Astrocyte (in vitro differentiated cells and primary cell): ENCODE data around the gene SUMO3. TPM values are rescaled to one million over a fixed set of nuclear protein-coding genes. Genes with fewer than 3 reads are reported as not detected.
A peak's percentile ranks its signal among the peaks of the same experiment; 100 is the strongest.

Experiments
- DNase-seq: peaks from one replicate; pipeline ENCODE4 v3.0.0-alpha.2; 2010; ENCODE audit warnings: low read depth
- FAIRE-seq: peaks from 2 replicates; lab custom pipeline; 2011; peaks lifted over from hg19 to GRCh38; lab: Jason Lieb, UNC
- H2AFZ ChIP-seq: 2 replicates; pipeline ENCODE4 v1.6.0; 2012; ENCODE audit warnings: low read depth, low read length, inconsistent platforms
- H3K27ac ChIP-seq: 2 replicates; pipeline ENCODE4 v1.5.1; 2011; ENCODE audit warnings: low read depth, low read length, inconsistent platforms
- H3K27me3 ChIP-seq: 2 replicates; pipeline ENCODE4 v1.6.0; 2011; ENCODE audit warnings: low read length, inconsistent platforms; ENCODE audit not compliant: insufficient read depth
- H3K36me3 ChIP-seq: 2 replicates; pipeline ENCODE4 v1.5.1; 2011; ENCODE audit warnings: low read length, inconsistent platforms; ENCODE audit not compliant: insufficient read depth
- H3K4me1 ChIP-seq: 2 replicates; pipeline ENCODE4 v1.5.1; 2011; ENCODE audit warnings: low read length, inconsistent platforms; ENCODE audit not compliant: insufficient read depth
- H3K4me2 ChIP-seq: 2 replicates; pipeline ENCODE4 v1.6.0; 2012; ENCODE audit warnings: low read length, inconsistent platforms
- H3K4me3 ChIP-seq: 2 replicates; pipeline ENCODE4 v1.5.1; 2011; ENCODE audit warnings: low read depth, mild to moderate bottlenecking, low read length, inconsistent platforms; ENCODE audit not compliant: insufficient read depth
- H3K79me2 ChIP-seq: 2 replicates; pipeline ENCODE4 v1.6.0; 2012; ENCODE audit warnings: mild to moderate bottlenecking, low read length, inconsistent platforms; ENCODE audit not compliant: insufficient read depth
- H3K9ac ChIP-seq: 2 replicates; pipeline ENCODE4 v1.6.0; 2012; ENCODE audit warnings: mild to moderate bottlenecking, low read length, inconsistent platforms
- H3K9me3 ChIP-seq: 2 replicates; pipeline ENCODE4 v1.5.1; 2012; ENCODE audit warnings: low read depth, mild to moderate bottlenecking, low read length, inconsistent platforms; ENCODE audit not compliant: insufficient read depth
- H4K20me1 ChIP-seq: 2 replicates; pipeline ENCODE4 v1.6.0; 2012; ENCODE audit warnings: low read length, inconsistent platforms; ENCODE audit not compliant: insufficient read depth
- H3K27ac Mint-ChIP-seq: one replicate; pipeline ENCODE4 v1.8.0; 2021; ENCODE audit warnings: mild to moderate bottlenecking, mixed read lengths; ENCODE audit not compliant: unreplicated experiment
- H3K27me3 Mint-ChIP-seq: one replicate; pipeline ENCODE4 v1.8.0; 2021; ENCODE audit warnings: low read depth, mixed read lengths; ENCODE audit not compliant: unreplicated experiment
- H3K36me3 Mint-ChIP-seq: one replicate; pipeline ENCODE4 v1.8.0; 2021; ENCODE audit warnings: low read depth, mixed read lengths; ENCODE audit not compliant: unreplicated experiment
- H3K4me1 Mint-ChIP-seq: one replicate; pipeline ENCODE4 v1.8.0; 2021; ENCODE audit warnings: low read depth, mixed read lengths; ENCODE audit not compliant: unreplicated experiment
- H3K4me3 Mint-ChIP-seq: one replicate; pipeline ENCODE4 v1.8.0; 2021; ENCODE audit warnings: mild to moderate bottlenecking, moderate library complexity, mixed read lengths; ENCODE audit not compliant: unreplicated experiment
- H3K9me3 Mint-ChIP-seq: one replicate; pipeline ENCODE4 v1.8.0; 2021; ENCODE audit warnings: mild to moderate bottlenecking, mixed read lengths; ENCODE audit not compliant: unreplicated experiment
- CTCF ChIP-seq: IDR thresholded peaks from 2 replicates; pipeline ENCODE4 v1.5.1; 2011; ENCODE audit warnings: low read depth, mild to moderate bottlenecking, inconsistent platforms, low read length, moderate library complexity; ENCODE audit not compliant: insufficient read depth
- EZH2 ChIP-seq: IDR thresholded peaks from 2 replicates; pipeline ENCODE4 v1.6.1; 2012; ENCODE audit warnings: mild to moderate bottlenecking, low read length, inconsistent platforms; ENCODE audit not compliant: insufficient read depth
- total RNA-seq: library from RNA; stranded (reverse); gene quantifications from 2 replicates; pipeline ENCODE4 v1.2.1, GENCODE V29; 2021

Gene SUMO3
- total RNA-seq, 1 donor from 2014 or later: 83.5 TPM

- no peak overlapping the region for H2AFZ ChIP-seq
- no peak overlapping the region for H3K4me3 ChIP-seq
- H3K4me1 ChIP-seq: peaks cover 4% of the 10 kb centered on the region
- no peaks in the 10 kb centered on the region for H3K27me3 Mint-ChIP-seq
- FAIRE-seq: no peak
- no peaks in the 10 kb centered on the region for H3K9me3 ChIP-seq
- H3K27ac ChIP-seq: no peak overlapping the region
- H3K79me2 ChIP-seq: peaks cover 95% of the 10 kb centered on the region
- no peak overlapping the region for H3K9ac ChIP-seq
- H3K4me1 Mint-ChIP-seq: peaks cover 12% of the 10 kb centered on the region
- peak overlapping the region; percentile 31 for H3K27ac Mint-ChIP-seq
- H4K20me1 ChIP-seq: peaks cover 92% of the 10 kb centered on the region
- H3K36me3 ChIP-seq: peaks cover 3% of the 10 kb centered on the region
- H3K4me3 Mint-ChIP-seq: peak overlapping the region; percentile 16
- H3K36me3 Mint-ChIP-seq: peaks cover 20% of the 10 kb centered on the region
- no peak overlapping the region for H3K4me2 ChIP-seq
- no peaks in the 10 kb centered on the region for H3K9me3 Mint-ChIP-seq
- DNase-seq: no peak
- no peaks in the 10 kb centered on the region for H3K27me3 ChIP-seq
- no peak for TF ChIP-seq EZH2
- no peak for TF ChIP-seq CTCF
Measured at GRCh38 chr21:44795342-44795741, 22.5 kb downstream of the SUMO3 start.

- peaks cover 7% of the 10 kb centered on the region for H3K4me1 Mint-ChIP-seq
- FAIRE-seq (no peak), DNase-seq (no peak)
- Histone ChIP-seq H3K4me1 (no peaks in the 10 kb centered on the region), H3K9me3 (no peaks in the 10 kb centered on the region), H3K27me3 (no peaks in the 10 kb centered on the region), H3K4me2 (no peak overlapping the region), H3K9ac (no peak overlapping the region), H2AFZ (no peak overlapping the region), H3K36me3 (peaks cover 3% of the 10 kb centered on the region), H3K27ac (no peak overlapping the region), H3K4me3 (no peak overlapping the region), H3K79me2 (peaks cover 92% of the 10 kb centered on the region), H4K20me1 (peaks cover 87% of the 10 kb centered on the region)
- no peaks in the 10 kb centered on the region for H3K9me3 Mint-ChIP-seq
- H3K4me3 Mint-ChIP-seq: no peak overlapping the region
- no peak overlapping the region for H3K27ac Mint-ChIP-seq
- H3K27me3 Mint-ChIP-seq: no peaks in the 10 kb centered on the region
- no peak for TF ChIP-seq EZH2
- no peak for TF ChIP-seq CTCF
- peaks cover 20% of the 10 kb centered on the region for H3K36me3 Mint-ChIP-seq
Measured at GRCh38 chr21:44793592-44794374, 24.1 kb downstream of the SUMO3 start.
